ENCODE measurements around the gene OVCH1.

Gene OVCH1

DNA sequence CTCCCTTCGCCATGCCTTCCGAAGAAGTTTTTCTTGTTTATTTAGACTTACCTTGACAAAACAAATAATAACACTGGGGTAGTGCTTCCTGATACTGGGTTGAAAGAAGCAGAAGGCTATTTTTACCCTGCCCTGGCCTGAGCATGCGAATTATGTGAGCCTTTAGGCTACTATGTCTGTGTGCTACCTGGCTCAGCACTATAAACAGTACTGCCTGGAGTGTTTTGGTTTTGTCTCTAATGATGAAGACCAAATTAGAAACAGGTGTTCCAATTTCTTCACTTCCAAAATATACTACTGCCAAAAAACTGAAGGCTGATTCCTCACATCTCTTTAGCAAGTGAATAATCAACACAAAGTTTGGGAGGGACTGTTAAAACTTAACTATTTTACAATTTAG, 7.6 kb upstream of the OVCH1 start:
- DNase-seq (ENCODE audit: low read depth) = no peak
- H3K4me3 ChIP-seq (ENCODE audit: low read length) = no peak overlapping the region
- TF ChIP-seq, protein P1, sequence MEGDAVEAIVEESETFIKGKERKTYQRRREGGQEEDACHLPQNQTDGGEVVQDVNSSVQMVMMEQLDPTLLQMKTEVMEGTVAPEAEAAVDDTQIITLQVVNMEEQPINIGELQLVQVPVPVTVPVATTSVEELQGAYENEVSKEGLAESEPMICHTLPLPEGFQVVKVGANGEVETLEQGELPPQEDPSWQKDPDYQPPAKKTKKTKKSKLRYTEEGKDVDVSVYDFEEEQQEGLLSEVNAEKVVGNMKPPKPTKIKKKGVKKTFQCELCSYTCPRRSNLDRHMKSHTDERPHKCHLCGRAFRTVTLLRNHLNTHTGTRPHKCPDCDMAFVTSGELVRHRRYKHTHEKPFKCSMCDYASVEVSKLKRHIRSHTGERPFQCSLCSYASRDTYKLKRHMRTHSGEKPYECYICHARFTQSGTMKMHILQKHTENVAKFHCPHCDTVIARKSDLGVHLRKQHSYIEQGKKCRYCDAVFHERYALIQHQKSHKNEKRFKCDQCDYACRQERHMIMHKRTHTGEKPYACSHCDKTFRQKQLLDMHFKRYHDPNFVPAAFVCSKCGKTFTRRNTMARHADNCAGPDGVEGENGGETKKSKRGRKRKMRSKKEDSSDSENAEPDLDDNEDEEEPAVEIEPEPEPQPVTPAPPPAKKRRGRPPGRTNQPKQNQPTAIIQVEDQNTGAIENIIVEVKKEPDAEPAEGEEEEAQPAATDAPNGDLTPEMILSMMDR (conservative IDR thresholded peaks at IDR 0.05; ENCODE audit: low read depth, low read length) = no peak

DNA sequence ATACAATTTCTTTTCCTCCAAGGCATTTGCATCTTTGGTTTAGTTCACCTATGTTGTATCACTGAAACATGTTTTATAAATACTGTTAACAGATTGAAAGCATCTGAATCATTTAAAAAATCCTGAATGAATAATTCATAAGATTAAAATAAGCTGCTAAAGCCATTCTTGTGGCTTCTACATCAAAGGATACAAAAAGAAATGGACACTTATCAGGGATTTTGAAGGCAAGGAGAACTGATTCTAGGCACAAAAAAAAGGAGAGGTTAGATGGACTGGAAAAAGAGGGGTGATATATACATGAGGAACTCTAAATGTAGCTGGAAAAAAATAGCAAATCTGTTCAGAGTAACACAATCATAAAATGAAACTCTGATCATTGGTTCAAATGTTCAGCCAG, 5.8 kb upstream of the OVCH1 start:
- DNase-seq (ENCODE audit: low read depth) = no peak
- TF ChIP-seq, protein P1 (conservative IDR thresholded peaks at IDR 0.05; ENCODE audit: low read depth, low read length) = no peak
- no peak overlapping the region for H3K4me3 ChIP-seq (ENCODE audit: low read length)

DNA sequence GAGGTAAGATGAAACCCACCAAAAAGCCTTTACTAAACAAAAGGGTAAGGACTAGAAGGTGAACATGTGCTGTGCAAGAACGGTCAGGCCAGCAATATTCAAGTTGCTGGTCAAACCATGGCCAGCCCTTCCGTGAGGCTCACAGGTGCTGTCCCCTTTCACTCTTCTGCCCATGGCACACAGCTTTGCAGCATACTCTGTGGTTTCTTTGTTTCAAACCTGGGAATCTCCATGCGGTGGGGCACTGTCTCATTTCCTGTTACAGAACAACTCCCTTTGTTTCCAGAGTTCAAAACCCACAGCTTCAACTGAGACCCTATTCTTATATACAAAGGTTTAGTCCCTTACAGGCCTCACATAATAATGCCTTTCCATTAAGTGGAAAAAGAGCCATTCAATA, 1.7 kb upstream of the OVCH1 start:
- TF ChIP-seq, protein P1 (conservative IDR thresholded peaks at IDR 0.05; ENCODE audit: low read depth, low read length) = no peak
- H3K4me3 ChIP-seq (ENCODE audit: low read length) = no peak overlapping the region
- no peak for DNase-seq (ENCODE audit: low read depth)

DNA sequence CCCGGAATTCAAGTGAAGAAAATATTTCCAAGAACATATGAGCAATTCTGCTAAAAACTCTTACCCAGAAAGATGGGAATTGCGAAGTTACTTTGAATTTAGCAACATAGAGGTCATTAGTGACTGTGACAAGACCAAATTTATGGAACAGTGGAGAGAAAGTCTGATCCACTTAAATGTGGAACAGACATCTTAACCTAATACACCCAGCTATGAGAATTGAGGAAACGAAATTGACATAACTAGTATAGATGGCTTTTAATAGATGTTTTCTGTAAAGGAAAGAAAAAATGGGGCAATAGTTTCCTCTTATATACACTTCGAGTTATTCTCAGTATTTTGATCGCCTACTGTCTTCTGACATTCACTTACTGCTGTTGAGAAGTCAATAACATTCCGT, 4.6 kb downstream of the OVCH1 start:
- DNase-seq (ENCODE audit: low read depth) = no peak
- TF ChIP-seq, protein P1 (conservative IDR thresholded peaks at IDR 0.05; ENCODE audit: low read depth, low read length) = no peak
- H3K4me3 ChIP-seq (ENCODE audit: low read length) = no peak overlapping the region

DNA sequence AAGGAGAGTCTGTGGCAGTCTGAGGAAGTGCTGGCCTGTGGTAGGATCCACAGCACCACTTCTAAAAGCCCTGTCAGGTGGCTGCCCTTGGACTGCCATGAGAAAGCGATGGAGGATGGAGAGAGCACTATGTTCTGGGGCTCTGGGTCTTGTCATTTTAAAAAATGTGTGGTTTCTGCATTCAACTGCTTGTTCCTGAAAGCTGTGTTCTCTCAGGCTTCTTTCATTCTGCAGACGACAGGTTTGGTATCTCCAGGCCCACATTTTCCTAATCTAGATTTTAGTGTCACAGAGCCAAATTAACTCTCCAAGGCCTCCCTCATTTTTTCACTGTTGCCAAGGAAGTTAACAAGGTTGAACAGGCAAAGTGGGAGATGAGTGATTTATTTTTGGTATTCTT, 10.5 kb downstream of the OVCH1 start:
- TF ChIP-seq, protein P1 (conservative IDR thresholded peaks at IDR 0.05; ENCODE audit: low read depth, low read length) = no peak
- no peak for DNase-seq (ENCODE audit: low read depth)

DNA sequence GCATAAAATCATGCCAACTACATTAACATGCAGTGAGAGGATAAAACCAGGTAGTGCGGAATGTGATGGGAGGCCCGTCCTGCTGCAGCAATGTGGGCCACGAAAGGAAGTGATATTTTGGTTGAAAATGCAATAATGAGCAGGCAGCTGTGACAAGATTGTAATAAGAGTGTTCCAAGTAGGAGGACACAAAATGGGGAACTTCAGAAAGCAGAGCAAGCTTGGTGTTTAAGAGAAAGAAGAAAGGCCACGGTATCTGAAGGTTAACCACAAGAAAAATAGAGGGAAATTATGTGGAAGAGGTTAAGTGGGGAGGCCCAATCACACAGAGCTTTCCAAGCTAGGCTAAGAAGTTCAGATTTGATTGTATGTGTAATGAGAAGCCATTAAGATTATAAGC, 34.3 kb downstream of the OVCH1 start:
- no peak overlapping the region for H3K4me3 ChIP-seq (ENCODE audit: low read length)
- TF ChIP-seq, protein P1 (conservative IDR thresholded peaks at IDR 0.05; ENCODE audit: low read depth, low read length) = no peak
- DNase-seq (ENCODE audit: low read depth) = no peak

More for the DNA sequence above, 10.5 kb downstream of the OVCH1 start:
- no peak overlapping the region for H3K4me3 ChIP-seq (ENCODE audit: low read length)

DNA sequence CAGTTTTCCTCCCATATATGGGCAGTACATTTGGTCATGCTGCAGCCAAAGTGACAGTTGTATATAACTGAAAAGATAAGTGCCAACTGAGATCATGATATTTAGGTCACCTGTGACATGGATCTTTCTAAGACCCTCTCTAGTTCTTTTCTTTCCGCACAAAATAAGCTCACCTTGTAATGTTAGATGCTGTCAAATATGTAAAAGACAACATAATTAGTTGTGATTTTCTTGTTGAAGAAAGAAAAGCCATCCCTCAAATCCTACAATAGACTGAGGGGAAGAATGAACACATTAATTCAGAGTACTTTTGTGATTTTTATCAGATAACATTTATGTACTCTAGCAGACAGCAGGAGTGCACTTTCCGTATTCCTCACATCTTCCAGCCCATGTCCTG, 37.4 kb downstream of the OVCH1 start:
- DNase-seq (ENCODE audit: low read depth) = no peak
- no peak overlapping the region for H3K4me3 ChIP-seq (ENCODE audit: low read length)

More for the DNA sequence above, 37.4 kb downstream of the OVCH1 start:
- TF ChIP-seq, protein P1 (conservative IDR thresholded peaks at IDR 0.05; ENCODE audit: low read depth, low read length) = no peak

All from retinal pigment epithelial cell (primary cell).